Measurements from ENCODE around the gene CBR3.
A peak's percentile ranks its signal among the peaks of the same experiment; 100 is the strongest.
"Not testable (repeated sequence)": the region's sequence is repeated elsewhere in the genome, so short reads cannot be mapped to it uniquely, and the experiment has no call there.

CBR3 gene

GRCh38 chr21:36134803-36135390, at the start of gene CBR3:
TSS of gene CBR3 (plus strand) at chr21:36135079. CDS start at chr21:36135193, 114 bp downstream.
- peak; percentile 75 for DNase-seq

GRCh38 chr21:36087362-36088138, 47.3 kb upstream of the CBR3 start:
- peak; percentile 33 for DNase-seq

GRCh38 chr21:36089946-36090345, 44.9 kb upstream of the CBR3 start:
- no peak for DNase-seq

GRCh38 chr21:36092681-36093080, 42.2 kb upstream of the CBR3 start:
- peak; percentile 15 for DNase-seq

- no peak for DNase-seq
Observed at GRCh38 chr21:36093512-36093911, 41.4 kb upstream of the CBR3 start.

- DNase-seq = no peak
Observed at GRCh38 chr21:36096398-36097290, 38.2 kb upstream of the CBR3 start.

- peak; percentile 21 for DNase-seq
Observed at GRCh38 chr21:36097427-36098181, 37.3 kb upstream of the CBR3 start.

GRCh38 chr21:36098182-36098532, 36.7 kb upstream of the CBR3 start:
- no peak for DNase-seq

GRCh38 chr21:36099000-36099399, 35.9 kb upstream of the CBR3 start:
- DNase-seq = no peak

GRCh38 chr21:36099695-36100211, 35.1 kb upstream of the CBR3 start:
- DNase-seq = not testable (repeated sequence)

GRCh38 chr21:36100971-36101641, 33.8 kb upstream of the CBR3 start:
- DNase-seq = no peak

GRCh38 chr21:36103434-36103833, 31.4 kb upstream of the CBR3 start:
- no peak for DNase-seq

- DNase-seq = peak; percentile 17
Observed at GRCh38 chr21:36104317-36105300, 30.3 kb upstream of the CBR3 start.

GRCh38 chr21:36105327-36105842, 29.5 kb upstream of the CBR3 start:
- DNase-seq = no peak

GRCh38 chr21:36109868-36110267, 25.0 kb upstream of the CBR3 start:
- no peak for DNase-seq

GRCh38 chr21:36111238-36111637, 23.6 kb upstream of the CBR3 start:
- no peak for DNase-seq

GRCh38 chr21:36113647-36114428, 21.0 kb upstream of the CBR3 start:
- no peak for DNase-seq

- DNase-seq = no peak
Observed at GRCh38 chr21:36115138-36115730, 19.6 kb upstream of the CBR3 start.

- no peak for DNase-seq
Observed at GRCh38 chr21:36117286-36117741, 17.6 kb upstream of the CBR3 start.

All from EL (cell line).